ENCODE measurements around the gene LRRC70. TPM values are rescaled to one million over a fixed set of nuclear protein-coding genes. Genes with fewer than 3 reads are reported as not detected.

The LRRC70 gene
- total and polyA plus RNA-seq, 2 of the 8 experiments (the other 6 are each of a cell fraction or from before 2014, with no cell fraction given), result 0.62 to 0.67 TPM

- Histone ChIP-seq H3K36me3 (ENCODE audit: control insufficient read depth in 2 of 4, insufficient read depth in 4 of 4, low read length in 3 of 4) (no peaks in the 10 kb centered on the region), H3K79me2 (ENCODE audit: control insufficient read depth in 1 of 2, insufficient read depth in 2 of 2, low read length in 2 of 2) (no peaks in the 10 kb centered on the region), H3K4ac (replicated peaks; ENCODE audit: insufficient read length, low read depth, low read length) (no peak overlapping the region), H2AK5ac (ENCODE audit: low read depth, low read length) (no peak overlapping the region), H3K9me3 (ENCODE audit: insufficient read depth in 2 of 2, low read depth in 1 of 2, low read length in 1 of 2) (no peaks in the 10 kb centered on the region), H3K56ac (replicated peaks; ENCODE audit: insufficient read length, low read depth, low read length) (no peak overlapping the region), H3K27me3 (replicated peaks in 1 of 4; ENCODE audit: control insufficient read depth in 3 of 4, extremely low read depth in 1 of 4, insufficient read depth in 3 of 4, low read length in 3 of 4) (no peaks in the 10 kb centered on the region), H2BK12ac (ENCODE audit: low read depth, low read length) (no peak overlapping the region), H2BK120ac (replicated peaks; ENCODE audit: low read depth, low read length) (no peak overlapping the region), H4K5ac (ENCODE audit: insufficient read length, low read depth, low read length) (no peak overlapping the region), H4K20me1 (replicated peaks in 1 of 2; ENCODE audit: control insufficient read depth in 1 of 2, insufficient read depth in 2 of 2, low read length in 2 of 2) (peaks cover 0 to 1% of the 10 kb centered on the region in 2 experiments), H3K4me1 (replicated peaks in 1 of 4; ENCODE audit: control insufficient read depth in 3 of 4, insufficient read depth in 4 of 4, low read length in 3 of 4) (no peaks in the 10 kb centered on the region), H3K23me2 (ENCODE audit: low read depth, low read length) (no peaks in the 10 kb centered on the region), H3K14ac (ENCODE audit: insufficient read length) (no peak overlapping the region), H3K9ac (replicated peaks in 1 of 4; ENCODE audit: extremely low read depth in 1 of 4, low read depth in 3 of 4, low read length in 3 of 4) (no peak overlapping the region), H4K8ac (ENCODE audit: extremely low read depth, insufficient read depth, low read length) (no peak overlapping the region), H3K79me1 (ENCODE audit: low read depth, low read length) (no peaks in the 10 kb centered on the region), H3K4me2 (ENCODE audit: insufficient read depth in 1 of 2, low read depth in 2 of 2, low read length in 2 of 2) (no peak overlapping the region), H3K18ac (ENCODE audit: extremely low read depth, low read length) (no peak overlapping the region), H3K23ac (ENCODE audit: insufficient read length) (no peak overlapping the region), H2BK5ac (ENCODE audit: low read depth, low read length) (no peak overlapping the region), H2BK15ac (ENCODE audit: low read length) (no peak overlapping the region), H4K91ac (replicated peaks; ENCODE audit: insufficient read length, low read length) (no peak overlapping the region), H2AFZ (ENCODE audit: low read length) (no peak overlapping the region), H2BK20ac (ENCODE audit: low read length) (no peak overlapping the region), H3K4me3 (ENCODE audit: extremely low read depth in 1 of 4, insufficient read depth in 2 of 4, low read depth in 3 of 4, low read length in 4 of 4) (no peak overlapping the region), H3K27ac (ENCODE audit: low read depth, low read length) (no peak overlapping the region)
- FAIRE-seq (no peak), DNase-seq (ENCODE audit: low read depth in 1 of 2, low spot score in 2 of 2) (no peak)
- TF ChIP-seq EGR1 (IDR thresholded peaks at IDR 0.05; ENCODE audit: borderline replicate concordance, low read depth, low read length) (no peak), POLR2AphosphoS5 (IDR thresholded peaks at IDR 0.05; ENCODE audit: low read depth, low read length) (no peak), SP2 (IDR thresholded peaks at IDR 0.05; ENCODE audit: low read length) (no peak), RFX5 (IDR thresholded peaks at IDR 0.05; ENCODE audit: borderline replicate concordance, low read depth, low read length) (no peak)
- ChIA-PET CTCF (ENCODE audit: partially characterized antibody) (interaction anchor here (1.5 kb wide), 1 partner anchor 9 kb away, joined by 3 read pairs; no protein-coding TSS in a partner anchor), POLR2A (ENCODE audit: partially characterized antibody) (no interaction called here)
- WGBS, 2 experiments (ENCODE audit: extremely low coverage in 1 of 2, insufficient coverage in 1 of 2, insufficient read length in 1 of 2, insufficient replicate concordance in 2 of 2, low coverage in 1 of 2, low lambda C conversion rate in 2 of 2, missing lambda C conversion rate in 1 of 2), result 90% methylated on average over 1 of the region's 1 CpG; no CpG with 5 or more reads in 1 of the 2 experiments
These were observed 1.1 kb upstream of the LRRC70 start for GRCh38 chr5:62577488-62577887.
